Caki2 (cell line): ENCODE measurements around the gene VAV3. TPM values are rescaled to one million over a fixed set of nuclear protein-coding genes. Genes with fewer than 3 reads are reported as not detected.
A peak's percentile ranks its signal among the peaks of the same experiment; 100 is the strongest.

Experiments used
- DNase-seq: peaks from one replicate; pipeline ENCODE4 v3.0.0-alpha.2; 2015; ENCODE audit warnings: low read depth
- in situ Hi-C: cut with HindIII; loops from 2 replicates; pipeline ENCODE4 v1.10.0; 2016; ENCODE audit warnings: low sequenced_read_pairs, low pct_unique_long_range_greater_than_20kb, mixed read lengths
- total RNA-seq: library from RNA; depleted of rRNA; stranded (reverse); fragments of >200 nt; shearing (Covaris generic); gene quantifications from 2 replicates; pipeline ENCODE4 v1.2.3, GENCODE V29; 2014; ENCODE audit warnings: low replicate concordance

VAV3 gene
- total RNA-seq, 1 experiment from 2014 or later: 21.4 TPM

- in situ Hi-C loops: no loop called here
- DNase-seq: no peak
These were observed 11.5 kb upstream of the VAV3 start for GRCh38 chr1:107976431-107976830.

DNA sequence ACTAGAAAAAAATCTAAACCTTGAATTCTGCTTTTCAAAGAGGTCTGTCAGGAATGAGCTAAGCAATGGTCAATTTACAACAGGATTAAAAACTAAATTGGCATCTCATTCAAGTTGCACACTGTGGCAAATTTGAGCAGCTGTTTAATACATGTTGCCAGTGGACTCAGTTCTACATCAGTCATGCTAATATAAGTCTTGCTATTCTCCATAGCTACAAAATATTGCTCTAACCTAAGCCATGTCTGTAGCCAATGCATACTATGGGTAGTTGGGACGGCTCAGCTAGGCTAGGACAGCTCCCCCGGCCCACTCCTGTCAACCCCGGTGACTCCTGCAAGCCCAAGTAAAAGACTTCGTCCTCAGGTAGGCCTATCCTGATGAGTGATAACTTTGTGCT is 10.9 kb upstream of the VAV3 start:
- in situ Hi-C loops: no loop called here
- no peak for DNase-seq

GRCh38 chr1:107974090-107974489 is 9.1 kb upstream of the VAV3 start:
- DNase-seq: no peak
- in situ Hi-C loops: no loop called here

DNA sequence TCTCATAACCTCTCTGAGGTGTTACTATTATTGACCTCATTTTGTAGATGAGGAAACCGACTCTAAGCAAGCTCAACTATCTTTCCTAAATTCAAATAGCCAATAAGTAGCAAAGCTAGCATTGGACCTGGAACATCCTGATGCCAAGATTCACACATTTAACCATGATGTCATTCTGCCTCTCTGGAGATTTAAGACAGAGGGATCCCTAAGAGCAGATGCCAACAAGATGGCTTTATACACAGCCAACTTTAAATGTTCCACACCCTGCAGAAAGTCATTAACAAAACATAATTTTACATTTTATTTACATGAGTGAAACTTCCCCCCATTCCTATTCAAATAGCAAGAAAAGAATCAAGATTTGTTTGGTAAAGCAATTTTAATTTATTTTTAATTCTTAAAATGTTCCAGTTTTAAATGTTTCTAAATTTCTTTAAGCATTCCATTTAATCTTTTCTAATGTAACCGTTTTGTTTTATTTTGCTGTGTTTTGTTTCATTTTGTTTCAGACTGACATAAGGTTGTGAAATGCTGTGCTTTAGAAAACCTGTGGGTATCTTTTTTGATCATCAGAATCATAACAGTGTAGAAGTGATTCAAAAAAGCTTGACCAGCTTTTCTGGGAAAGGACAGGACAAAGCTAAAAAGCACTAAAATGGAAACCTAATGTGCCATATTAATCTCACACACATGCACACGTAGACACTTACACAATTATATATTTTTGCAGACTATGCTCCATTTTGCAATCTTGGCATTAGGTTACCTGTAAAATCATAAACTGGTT is 7.6 kb upstream of the VAV3 start:
- no peak for DNase-seq
- in situ Hi-C loops: no loop called here

- in situ Hi-C loops: no loop called here
These were observed 1.6 kb upstream of the VAV3 start for GRCh38 chr1:107966550-107966949.

DNA sequence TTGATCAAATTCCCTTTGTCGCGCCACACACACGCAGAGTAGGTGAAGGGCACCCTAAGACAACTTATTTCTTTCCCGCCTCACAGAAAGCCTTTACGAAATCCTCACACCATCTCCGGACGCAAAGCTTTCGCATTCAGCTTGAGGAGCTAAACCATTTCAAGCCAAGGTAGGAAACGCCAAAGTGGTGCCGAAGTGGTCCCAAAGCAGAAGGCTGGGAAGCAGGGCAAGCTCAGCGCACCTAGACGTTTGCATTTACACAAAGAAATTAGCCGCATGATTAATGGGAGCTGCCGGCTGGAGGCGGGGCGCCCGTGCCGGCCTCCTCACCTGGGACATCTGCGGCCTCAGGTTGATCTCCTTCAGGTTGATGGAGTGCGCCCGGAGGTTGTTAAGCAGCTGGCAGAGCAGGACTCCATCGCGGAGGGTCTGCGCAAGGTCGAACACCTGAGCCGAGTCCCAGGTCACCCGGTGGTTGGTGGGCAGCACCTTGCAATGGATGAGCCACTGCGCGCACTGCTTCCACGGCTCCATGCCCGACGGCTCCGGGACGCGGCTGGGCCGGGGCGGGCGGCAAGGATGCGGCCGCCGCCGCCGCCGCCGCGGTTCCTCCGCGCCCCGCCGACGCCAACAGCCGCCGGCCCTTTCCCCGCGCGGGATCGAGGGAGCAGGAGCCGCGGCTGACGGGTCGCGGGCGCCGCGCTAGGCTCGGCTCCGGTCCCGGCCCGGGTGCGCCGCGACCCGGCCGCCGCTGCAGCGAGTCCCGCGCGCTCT is 457 bp downstream of the VAV3 start:
- peak; percentile 3 for DNase-seq
- in situ Hi-C loops: no loop called here

More at GRCh38 chr1:107966550-107966949, 1.6 kb upstream of the VAV3 start:
- DNase-seq: no peak

GRCh38 chr1:107963601-107964335 is 1.2 kb downstream of the VAV3 start:
- DNase-seq: no peak
- in situ Hi-C loops: no loop called here

DNA sequence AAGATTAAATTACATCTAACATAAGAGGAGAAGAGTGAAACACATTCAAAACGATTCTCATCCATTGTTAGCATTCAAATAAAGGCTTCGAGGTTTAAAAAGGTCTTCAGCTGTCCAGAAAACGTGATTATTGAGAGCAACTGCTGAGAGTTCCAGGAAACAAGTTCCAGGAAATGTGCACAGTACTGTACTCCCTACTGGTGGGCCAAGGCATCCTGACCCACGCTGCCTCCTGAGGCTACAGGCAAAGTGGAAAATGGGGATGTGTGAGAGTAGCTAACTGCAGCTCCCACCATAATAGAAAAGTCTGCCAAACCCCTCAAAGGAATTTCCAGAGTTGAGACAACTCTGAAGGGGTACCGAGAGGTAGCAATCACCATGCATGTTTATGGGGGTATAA is 2.0 kb downstream of the VAV3 start:
- in situ Hi-C loops: no loop called here
- no peak for DNase-seq

GRCh38 chr1:107954719-107955415 is 10.1 kb downstream of the VAV3 start:
- in situ Hi-C loops: no loop called here
- DNase-seq: no peak

GRCh38 chr1:107954126-107954525 is 10.9 kb downstream of the VAV3 start:
- DNase-seq: no peak
- in situ Hi-C loops: no loop called here

DNA sequence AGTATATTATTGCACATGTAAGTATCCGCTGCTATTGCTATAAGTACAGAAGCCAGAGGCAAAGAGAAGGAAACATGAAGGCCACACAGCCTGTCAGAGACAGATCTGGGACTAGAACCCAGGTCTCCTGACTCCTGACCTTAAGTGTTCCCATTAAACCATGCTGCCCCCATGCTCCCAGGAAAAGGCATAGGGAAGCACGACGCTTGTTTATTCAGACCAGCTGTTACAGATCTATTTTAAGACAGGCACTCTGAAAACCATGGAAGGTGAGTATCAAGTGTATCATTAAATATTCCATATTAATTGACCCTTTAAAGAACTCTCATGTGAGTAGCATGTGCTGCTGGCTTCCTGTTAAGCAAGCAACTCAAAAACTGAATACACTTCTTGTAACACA is 11.4 kb downstream of the VAV3 start:
- in situ Hi-C loops: no loop called here
- no peak for DNase-seq

GRCh38 chr1:107952989-107953388 is 12.0 kb downstream of the VAV3 start:
- in situ Hi-C loops: no loop called here
- no peak for DNase-seq

GRCh38 chr1:107950464-107950863 is 14.5 kb downstream of the VAV3 start:
- no peak for DNase-seq
- in situ Hi-C loops: no loop called here

GRCh38 chr1:107949467-107950253 is 15.3 kb downstream of the VAV3 start:
- no peak for DNase-seq
- in situ Hi-C loops: no loop called here

GRCh38 chr1:107946794-107947193 is 18.2 kb downstream of the VAV3 start:
- in situ Hi-C loops: no loop called here
- no peak for DNase-seq

DNA sequence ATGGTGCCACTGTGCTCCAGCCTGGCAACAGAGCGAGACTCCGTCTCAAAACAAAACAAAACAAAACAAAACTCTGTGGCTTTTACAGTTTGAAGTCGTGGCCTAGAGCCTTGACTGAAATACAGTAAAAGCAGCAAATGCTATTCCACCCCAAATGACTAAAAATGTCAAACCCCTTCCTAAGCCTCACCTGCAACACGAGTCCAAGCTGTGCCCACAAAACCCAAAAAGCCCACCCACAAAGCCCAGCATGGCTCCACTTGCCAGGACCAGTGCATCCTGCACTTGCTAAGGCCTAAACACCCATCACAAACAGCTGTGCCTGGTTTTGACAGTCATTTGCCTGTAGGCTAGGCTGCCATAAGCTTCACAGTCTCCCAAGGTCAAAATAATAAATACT is 21.3 kb downstream of the VAV3 start:
- in situ Hi-C loops: no loop called here
- DNase-seq: no peak

DNA sequence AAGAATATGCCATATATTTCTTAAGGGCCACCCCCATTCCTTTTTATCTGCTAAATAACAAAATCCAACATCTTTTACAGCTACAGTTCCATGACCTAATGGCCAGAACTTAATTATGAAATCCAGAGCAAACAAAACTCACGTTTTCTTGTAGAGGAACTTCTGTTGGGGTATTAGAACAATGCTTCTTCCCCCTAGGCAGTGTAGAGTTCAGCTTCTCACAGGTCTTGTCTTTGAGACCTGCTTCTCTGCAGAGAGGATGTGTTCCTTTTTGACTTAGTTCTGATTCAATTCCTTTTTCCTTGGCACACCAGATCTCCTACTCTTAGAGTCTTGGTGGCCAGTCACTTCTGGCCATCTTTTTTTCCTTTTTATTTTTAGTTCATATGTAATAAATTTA is 22.2 kb downstream of the VAV3 start:
- in situ Hi-C loops: no loop called here
- no peak for DNase-seq

DNA sequence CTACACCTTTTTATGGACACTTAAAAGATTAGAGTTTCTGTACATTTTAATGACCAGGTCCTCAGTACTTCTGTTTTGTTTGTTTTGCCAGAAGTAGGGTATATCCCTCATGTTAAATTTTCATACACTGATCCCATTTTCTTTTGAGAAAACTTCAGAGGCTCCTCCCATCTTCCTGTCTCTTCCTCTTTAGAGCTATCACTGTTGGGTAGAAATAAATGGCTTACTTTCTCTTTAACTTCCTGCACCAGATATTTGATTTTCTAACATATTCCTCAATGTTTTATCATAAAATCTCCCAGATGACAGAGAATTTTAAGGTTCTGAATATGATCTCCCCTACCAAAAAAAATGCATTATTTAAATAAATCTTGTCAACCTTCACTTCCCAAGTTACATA is 23.4 kb downstream of the VAV3 start:
- in situ Hi-C loops: no loop called here
- no peak for DNase-seq
